Mesendoderm (in vitro differentiated cells): ENCODE measurements around the gene SZRD1.
"Not testable (repeated sequence)": the region's sequence is repeated elsewhere in the genome, so short reads cannot be mapped to it uniquely, and the experiment has no call there.

ENCODE experiments used
- DNase-seq: peaks from one replicate; pipeline ENCODE4 v3.0.0; 2013
- H2AK5ac ChIP-seq: 2 replicates; pipeline ENCODE4 v1.6.1; 2013; ENCODE audit warnings: low read length, inconsistent platforms
- H2BK120ac ChIP-seq: 2 replicates; pipeline ENCODE4 v1.6.1; 2013; ENCODE audit warnings: low read depth, mild to moderate bottlenecking, low read length, moderate library complexity, mixed read lengths
- H2BK15ac ChIP-seq: replicated peaks from 2 replicates; pipeline ENCODE4 v1.6.1; 2013; ENCODE audit warnings: low read depth, mild to moderate bottlenecking, moderate library complexity
- H2BK5ac ChIP-seq: 2 replicates; pipeline ENCODE4 v1.6.1; 2013; ENCODE audit warnings: low read length, inconsistent platforms
- H3K18ac ChIP-seq: 2 replicates; pipeline ENCODE4 v1.6.1; 2013; ENCODE audit warnings: mild to moderate bottlenecking, low read length, mixed read lengths
- H3K23ac ChIP-seq: one replicate; pipeline ENCODE4 v1.6.1; 2013; ENCODE audit warnings: low read length
- H3K27ac ChIP-seq: 2 replicates; pipeline ENCODE4 v1.5.1; 2013; ENCODE audit warnings: low read depth, mild to moderate bottlenecking, inconsistent platforms, low read length, moderate library complexity
- H3K27me3 ChIP-seq: 2 replicates; pipeline ENCODE4 v1.6.1; 2013; ENCODE audit warnings: low read length, control low read depth, mild to moderate bottlenecking, inconsistent platforms; ENCODE audit not compliant: insufficient read depth, poor library complexity
- H3K36me3 ChIP-seq: 2 replicates; pipeline ENCODE4 v1.6.1; 2013; ENCODE audit warnings: low read length, inconsistent platforms; ENCODE audit not compliant: control insufficient read depth, insufficient read depth
- H3K4ac ChIP-seq: one replicate; pipeline ENCODE4 v1.6.1; 2013; ENCODE audit warnings: low read depth, mild to moderate bottlenecking, low read length, moderate library complexity
- H3K4me1 ChIP-seq: 2 replicates; pipeline ENCODE4 v1.6.1; 2013; ENCODE audit warnings: low read depth, low read length, inconsistent platforms; ENCODE audit not compliant: control insufficient read depth
- H3K4me2 ChIP-seq: 2 replicates; pipeline ENCODE4 v1.6.1; 2013; ENCODE audit warnings: low read length
- H3K4me3 ChIP-seq: 2 replicates; pipeline ENCODE4 v1.5.1; 2013; ENCODE audit warnings: mild to moderate bottlenecking, low read length
- H3K56ac ChIP-seq: one replicate; pipeline ENCODE4 v1.6.1; 2013; ENCODE audit warnings: low read length
- H3K79me1 ChIP-seq: 2 replicates; pipeline ENCODE4 v1.6.1; 2013; ENCODE audit warnings: low read length, inconsistent platforms
- H3K79me2 ChIP-seq: 2 replicates; pipeline ENCODE4 v1.6.1; 2013; ENCODE audit warnings: mild to moderate bottlenecking, low read length; ENCODE audit not compliant: control insufficient read depth, insufficient read depth
- H3K9ac ChIP-seq: 2 replicates; pipeline ENCODE4 v1.6.1; 2013; ENCODE audit warnings: low read length, inconsistent platforms
- H4K5ac ChIP-seq: one replicate; pipeline ENCODE4 v1.6.1; 2013; ENCODE audit warnings: low read length
- H4K8ac ChIP-seq: one replicate; pipeline ENCODE4 v1.6.1; 2013; ENCODE audit warnings: low read depth, mild to moderate bottlenecking, control low read depth, low read length, moderate library complexity
- WGBS: extraction: QIAGEN DNeasy Blood & Tissue Kit; methylation state at CpG from one replicate; pipeline ENCODE4 v1.1.7; 2013; ENCODE audit warnings: low lambda C conversion rate, missing lambda C conversion rate; ENCODE audit not compliant: insufficient coverage; ENCODE audit errors: extremely low coverage; 5-methylcytosine and 5-hydroxymethylcytosine counted together

Gene SZRD1

DNA sequence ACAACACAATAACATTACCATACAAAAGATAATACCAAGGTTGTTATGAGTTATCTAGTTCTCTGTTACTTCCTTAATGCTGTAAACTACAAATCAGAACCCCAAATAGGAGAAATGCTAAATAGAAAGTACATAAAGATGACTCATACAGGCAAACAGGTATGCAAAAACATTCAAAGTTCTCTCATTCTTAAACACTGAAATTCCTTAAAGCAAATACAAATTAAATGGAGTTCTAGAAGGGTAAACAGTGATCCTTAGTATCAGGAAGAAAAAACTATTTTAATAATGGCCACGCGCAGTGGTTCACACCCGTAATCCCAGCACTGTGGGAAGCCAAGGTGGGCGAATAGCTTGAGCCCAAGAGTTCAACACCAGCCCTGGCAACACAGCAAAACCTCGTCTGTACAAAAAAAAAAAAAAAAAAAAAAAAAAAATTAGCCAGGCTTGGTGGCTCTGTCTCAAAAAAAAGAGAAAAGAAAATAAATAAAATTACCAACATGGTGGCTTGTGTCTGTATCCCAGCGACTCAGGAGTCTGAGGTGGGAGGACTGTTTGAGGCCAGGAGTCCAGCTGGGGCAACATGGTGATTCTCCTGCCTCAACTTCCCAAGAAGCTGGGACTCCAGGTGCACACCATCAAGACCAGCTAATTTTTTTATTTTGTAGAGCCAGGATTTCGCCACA, 32.2 kb upstream of the SZRD1 start:
- H3K79me1 ChIP-seq: peaks cover 2% of the 10 kb centered on the region

GRCh38 chr1:16338961-16339360, 28.1 kb upstream of the SZRD1 start:
- Histone ChIP-seq H3K4me3 (no peak overlapping the region), H3K27ac (no peak overlapping the region), H4K5ac (no peak overlapping the region), H3K18ac (no peak overlapping the region), H3K4me1 (no peaks in the 10 kb centered on the region), H3K4me2 (no peak overlapping the region), H3K79me2 (peaks cover 8% of the 10 kb centered on the region), H2BK5ac (no peak overlapping the region), H3K4ac (no peak overlapping the region), H4K8ac (no peak overlapping the region), H2AK5ac (no peak overlapping the region), H3K23ac (no peak overlapping the region), H3K36me3 (no peaks in the 10 kb centered on the region), H3K56ac (no peak overlapping the region), H2BK15ac (no peak overlapping the region), H3K27me3 (no peaks in the 10 kb centered on the region), H3K9ac (no peak overlapping the region), H3K79me1 (peaks cover 4% of the 10 kb centered on the region), H2BK120ac (no peak overlapping the region)
- DNase-seq: no peak
- WGBS: 100% methylated on average over 1 of the region's 5 CpGs

More for the DNA sequence above, 32.2 kb upstream of the SZRD1 start:
- no peak overlapping the region for H2BK15ac ChIP-seq
- H4K5ac ChIP-seq: no peak overlapping the region
- H3K4me2 ChIP-seq: no peak overlapping the region
- no peak overlapping the region for H4K8ac ChIP-seq
- no peak overlapping the region for H3K4me3 ChIP-seq
- no peak overlapping the region for H2BK120ac ChIP-seq
- H3K9ac ChIP-seq: no peak overlapping the region
- no peak overlapping the region for H2AK5ac ChIP-seq
- H3K79me2 ChIP-seq: peaks cover 9% of the 10 kb centered on the region
- WGBS: no CpG with 5 or more reads among the region's 7 CpGs
- H3K4ac ChIP-seq: no peak overlapping the region
- H2BK5ac ChIP-seq: no peak overlapping the region
- peak; percentile 2 for DNase-seq
- H3K18ac ChIP-seq: no peak overlapping the region
- no peak overlapping the region for H3K27ac ChIP-seq
- H3K36me3 ChIP-seq: no peaks in the 10 kb centered on the region
- no peak overlapping the region for H3K23ac ChIP-seq
- H3K4me1 ChIP-seq: no peaks in the 10 kb centered on the region
- H3K56ac ChIP-seq: no peak overlapping the region
- H3K27me3 ChIP-seq: no peaks in the 10 kb centered on the region

- peaks cover 4% of the 10 kb centered on the region for H3K79me1 ChIP-seq
- H3K9ac ChIP-seq: no peak overlapping the region
- H3K36me3 ChIP-seq: no peaks in the 10 kb centered on the region
- H3K4me3 ChIP-seq: no peak overlapping the region
- no peak overlapping the region for H3K56ac ChIP-seq
- DNase-seq: no peak
- no peak overlapping the region for H3K18ac ChIP-seq
- H2BK5ac ChIP-seq: no peak overlapping the region
- H3K23ac ChIP-seq: no peak overlapping the region
- peaks cover 5% of the 10 kb centered on the region for H3K79me2 ChIP-seq
- H2BK120ac ChIP-seq: no peak overlapping the region
- no peak overlapping the region for H3K27ac ChIP-seq
- no peak overlapping the region for H3K4me2 ChIP-seq
- no peak overlapping the region for H3K4ac ChIP-seq
- WGBS: no CpG with 5 or more reads among the region's 1 CpG
- H4K5ac ChIP-seq: no peak overlapping the region
- H3K4me1 ChIP-seq: no peaks in the 10 kb centered on the region
- H2AK5ac ChIP-seq: no peak overlapping the region
- H4K8ac ChIP-seq: no peak overlapping the region
- H2BK15ac ChIP-seq: no peak overlapping the region
- H3K27me3 ChIP-seq: no peaks in the 10 kb centered on the region
These were observed 26.4 kb upstream of the SZRD1 start for GRCh38 chr1:16340673-16341072.

DNA sequence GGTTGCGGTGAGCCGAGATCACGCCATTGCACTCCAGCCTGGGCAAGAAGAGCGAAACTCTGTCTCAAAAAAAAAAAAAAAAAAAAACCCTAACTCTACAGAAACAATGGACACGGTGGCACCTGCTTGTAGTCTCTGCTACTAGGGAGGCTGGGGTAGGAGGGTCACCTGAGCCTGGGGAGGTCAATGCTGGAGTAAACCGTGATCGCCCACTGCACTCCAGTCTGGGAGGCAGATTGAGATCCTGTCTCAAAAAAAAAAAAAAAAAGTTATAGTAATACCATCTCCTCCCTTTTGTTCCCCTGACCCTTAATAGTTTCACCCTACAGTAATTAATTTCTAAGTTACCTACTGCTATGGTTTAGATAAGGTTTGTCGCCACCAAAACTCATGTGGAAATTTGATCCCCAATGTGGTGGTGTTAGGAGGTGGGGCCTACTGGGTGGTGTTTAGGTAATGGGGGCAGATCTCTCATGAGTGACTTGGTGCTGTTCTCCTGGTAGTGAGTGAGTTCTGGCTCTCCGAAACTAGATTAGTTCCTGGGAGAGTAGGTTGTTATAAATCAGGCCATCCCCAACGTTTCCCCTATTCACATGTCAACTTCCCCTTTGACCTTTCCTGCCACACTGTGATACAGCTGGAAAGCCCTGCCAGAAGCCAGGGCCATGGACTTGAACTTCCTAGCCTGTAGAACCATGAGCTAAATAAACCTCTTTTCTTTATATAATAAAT, 24.5 kb upstream of the SZRD1 start:
- no peak overlapping the region for H3K4me2 ChIP-seq
- no peak overlapping the region for H2AK5ac ChIP-seq
- no peak overlapping the region for H3K23ac ChIP-seq
- H3K27ac ChIP-seq: no peak overlapping the region
- H3K27me3 ChIP-seq: no peaks in the 10 kb centered on the region
- no peak overlapping the region for H2BK5ac ChIP-seq
- H3K79me1 ChIP-seq: peaks cover 4% of the 10 kb centered on the region
- H3K4me3 ChIP-seq: no peak overlapping the region
- H2BK15ac ChIP-seq: no peak overlapping the region
- H3K36me3 ChIP-seq: no peaks in the 10 kb centered on the region
- no CpG with 5 or more reads among the region's 10 CpGs for WGBS
- no peak overlapping the region for H3K9ac ChIP-seq
- H3K4me1 ChIP-seq: no peaks in the 10 kb centered on the region
- peaks cover 8% of the 10 kb centered on the region for H3K79me2 ChIP-seq
- H3K18ac ChIP-seq: no peak overlapping the region
- H4K5ac ChIP-seq: no peak overlapping the region
- no peak for DNase-seq
- no peak overlapping the region for H3K4ac ChIP-seq
- no peak overlapping the region for H3K56ac ChIP-seq
- H4K8ac ChIP-seq: no peak overlapping the region
- no peak overlapping the region for H2BK120ac ChIP-seq

- not testable (repeated sequence) for H3K18ac ChIP-seq, H3K79me1 ChIP-seq, H3K36me3 ChIP-seq, H3K56ac ChIP-seq, H2BK120ac ChIP-seq, H3K27me3 ChIP-seq, H3K4ac ChIP-seq, H3K4me1 ChIP-seq, DNase-seq, H3K9ac ChIP-seq, H3K23ac ChIP-seq, H3K4me2 ChIP-seq, H2BK5ac ChIP-seq, H3K27ac ChIP-seq, H4K8ac ChIP-seq, H4K5ac ChIP-seq, H3K4me3 ChIP-seq, H2BK15ac ChIP-seq, H2AK5ac ChIP-seq
- no CpG with 5 or more reads among the region's 6 CpGs for WGBS
- peaks cover 10% of the 10 kb centered on the region for H3K79me2 ChIP-seq
These were observed 23.8 kb upstream of the SZRD1 start for GRCh38 chr1:16343276-16343675.
